GM12865 (cell line): Measurements from ENCODE around the gene RIN2.

ENCODE experiments used
- DNase-seq: peaks from one replicate; pipeline ENCODE4 v3.0.0; 2010; ENCODE audit warnings: low read depth
- H3K4me3 ChIP-seq: 2 replicates; pipeline ENCODE4 v1.5.1; 2011; ENCODE audit warnings: mild to moderate bottlenecking, low read depth, low read length, control low read depth
- TF ChIP-seq, protein P1 (sequence below): IDR thresholded peaks from 2 replicates; pipeline ENCODE4 v1.5.1; 2011; ENCODE audit warnings: low read length, control low read depth, low read depth, inconsistent platforms; ENCODE audit not compliant: insufficient read depth; ENCODE audit errors: missing control alignments

RIN2 gene

DNA sequence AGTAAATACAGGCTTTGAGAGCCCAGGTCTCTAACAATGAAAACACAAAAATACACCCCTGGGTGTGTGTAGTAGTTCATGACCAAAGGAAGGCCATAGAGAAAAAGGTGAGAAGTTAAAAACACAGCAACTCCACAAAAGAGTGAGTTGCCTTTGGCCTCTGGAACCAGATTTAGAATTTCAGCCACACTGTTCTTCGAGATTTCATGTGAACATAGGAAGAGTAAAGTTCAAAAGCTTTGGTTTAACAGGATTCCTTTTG lies 43.5 kb upstream of the RIN2 start:
- no peak for DNase-seq
- no peak overlapping the region for H3K4me3 ChIP-seq
- TF ChIP-seq, protein P1, sequence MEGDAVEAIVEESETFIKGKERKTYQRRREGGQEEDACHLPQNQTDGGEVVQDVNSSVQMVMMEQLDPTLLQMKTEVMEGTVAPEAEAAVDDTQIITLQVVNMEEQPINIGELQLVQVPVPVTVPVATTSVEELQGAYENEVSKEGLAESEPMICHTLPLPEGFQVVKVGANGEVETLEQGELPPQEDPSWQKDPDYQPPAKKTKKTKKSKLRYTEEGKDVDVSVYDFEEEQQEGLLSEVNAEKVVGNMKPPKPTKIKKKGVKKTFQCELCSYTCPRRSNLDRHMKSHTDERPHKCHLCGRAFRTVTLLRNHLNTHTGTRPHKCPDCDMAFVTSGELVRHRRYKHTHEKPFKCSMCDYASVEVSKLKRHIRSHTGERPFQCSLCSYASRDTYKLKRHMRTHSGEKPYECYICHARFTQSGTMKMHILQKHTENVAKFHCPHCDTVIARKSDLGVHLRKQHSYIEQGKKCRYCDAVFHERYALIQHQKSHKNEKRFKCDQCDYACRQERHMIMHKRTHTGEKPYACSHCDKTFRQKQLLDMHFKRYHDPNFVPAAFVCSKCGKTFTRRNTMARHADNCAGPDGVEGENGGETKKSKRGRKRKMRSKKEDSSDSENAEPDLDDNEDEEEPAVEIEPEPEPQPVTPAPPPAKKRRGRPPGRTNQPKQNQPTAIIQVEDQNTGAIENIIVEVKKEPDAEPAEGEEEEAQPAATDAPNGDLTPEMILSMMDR, result no peak

DNA sequence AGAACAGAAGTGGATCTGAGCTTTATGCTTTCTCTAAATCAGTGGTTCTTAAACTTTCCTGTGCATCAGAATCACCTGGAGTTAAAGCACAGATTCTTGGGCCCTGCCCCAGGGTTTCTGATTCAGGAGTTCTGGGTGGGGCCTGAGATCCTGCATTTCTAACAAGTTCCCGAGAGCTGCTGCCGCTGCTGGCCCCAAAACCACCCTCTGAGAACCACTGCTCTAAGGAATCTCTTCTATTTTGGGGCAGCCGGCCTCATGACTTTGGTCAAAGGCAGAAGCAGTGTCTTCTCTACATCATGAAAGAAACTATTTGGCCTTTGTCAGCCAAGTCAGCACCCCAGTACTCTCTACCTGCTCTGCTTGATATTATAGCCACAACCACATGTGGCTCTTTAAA lies 42.1 kb upstream of the RIN2 start:
- no peak overlapping the region for H3K4me3 ChIP-seq
- DNase-seq, result no peak
- TF ChIP-seq, protein P1, result no peak

DNA sequence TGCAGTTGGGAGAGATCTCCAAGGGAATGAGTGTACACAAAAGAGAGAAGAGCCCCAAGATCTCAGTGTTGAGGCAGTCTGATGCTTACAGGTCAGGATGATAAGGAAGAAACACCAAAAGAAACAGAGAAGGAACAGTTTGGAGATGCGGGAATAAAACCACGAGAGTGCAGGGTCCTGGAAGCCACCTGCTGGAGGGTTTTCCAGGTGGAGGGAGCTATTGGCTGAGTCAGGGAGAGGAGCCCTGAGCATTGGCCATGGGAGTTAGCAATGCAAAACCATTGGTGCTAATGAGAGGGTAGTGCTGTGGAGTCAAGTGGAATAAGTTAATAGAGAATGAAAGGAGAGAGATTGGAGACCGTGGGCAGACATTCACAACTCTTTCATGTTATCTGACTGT lies 39.2 kb upstream of the RIN2 start:
- H3K4me3 ChIP-seq, result no peak overlapping the region
- TF ChIP-seq, protein P1, result no peak

DNA sequence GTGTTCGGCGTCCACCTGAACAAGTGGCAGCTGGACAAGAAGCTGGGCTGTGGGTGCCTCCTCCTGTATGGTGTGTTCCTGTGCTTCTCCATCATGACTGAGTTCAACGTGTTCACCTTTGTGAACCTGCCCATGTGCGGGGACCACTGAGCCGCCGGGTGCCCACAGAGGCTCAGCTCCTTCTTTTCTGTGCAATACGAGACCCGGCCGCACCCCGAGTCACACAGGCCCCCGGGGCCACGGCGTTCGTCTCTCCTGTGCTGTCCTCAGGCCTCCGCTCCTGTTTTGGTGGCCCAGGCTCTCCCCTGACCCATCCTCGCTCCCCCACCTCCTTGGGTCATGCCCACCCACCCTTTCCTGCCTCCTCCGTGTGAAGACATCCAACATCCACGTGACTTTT lies 37.1 kb upstream of the RIN2 start:
- H3K4me3 ChIP-seq, result no peak overlapping the region
- DNase-seq, result no peak
- TF ChIP-seq, protein P1, result no peak

More for the DNA sequence above, 39.2 kb upstream of the RIN2 start:
- no peak for DNase-seq

DNA sequence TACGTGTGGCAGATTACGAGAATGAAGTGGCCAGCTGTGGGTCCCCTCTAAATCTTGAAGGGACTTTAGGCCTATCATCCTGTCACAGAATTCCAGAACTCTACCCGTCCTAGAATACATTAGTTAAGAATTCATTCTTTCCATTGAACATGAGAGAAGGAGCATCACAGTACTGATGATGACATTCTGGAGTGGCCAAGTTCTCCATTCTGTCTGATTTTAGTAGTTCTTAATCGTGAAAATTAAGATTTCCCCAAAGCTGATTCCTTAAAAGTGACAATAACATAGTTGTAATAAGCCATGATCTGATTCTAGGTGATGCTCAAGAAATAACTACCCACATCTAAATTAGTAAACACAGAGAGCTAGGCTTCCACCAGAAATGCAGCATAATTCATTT lies 35.0 kb upstream of the RIN2 start:
- no peak overlapping the region for H3K4me3 ChIP-seq
- no peak for DNase-seq
- TF ChIP-seq, protein P1, result no peak

DNA sequence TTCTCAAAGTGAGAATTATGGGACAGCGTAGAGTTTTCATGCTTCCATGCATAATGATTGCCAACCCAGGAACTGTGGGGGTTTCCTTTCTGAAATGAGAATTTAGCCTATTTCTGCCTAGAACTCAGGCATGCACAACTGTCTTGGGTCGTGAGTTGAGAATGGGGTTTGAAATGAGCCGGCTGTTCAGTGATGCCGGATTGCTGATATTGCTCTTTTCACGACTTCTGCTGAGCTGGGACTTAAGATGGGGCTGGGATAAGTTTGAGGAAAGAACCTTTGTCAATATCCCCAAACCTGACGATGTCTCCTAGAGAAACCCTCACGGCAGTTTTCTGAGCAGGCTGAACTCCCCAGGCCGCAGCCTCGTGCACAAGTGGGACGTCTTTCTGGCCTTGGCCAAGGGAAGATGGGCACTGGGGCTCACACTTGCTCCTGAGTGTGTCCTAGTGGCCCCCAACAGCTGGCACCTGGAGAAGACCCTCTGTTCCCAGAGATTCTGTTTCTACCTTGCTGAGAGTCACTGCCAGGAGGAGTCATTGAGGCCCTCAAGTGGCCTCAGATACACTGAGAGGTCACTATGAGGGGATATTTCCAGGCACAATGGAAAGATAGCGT lies 34.1 kb upstream of the RIN2 start:
- TF ChIP-seq, protein P1, result no peak
- no peak for DNase-seq
- H3K4me3 ChIP-seq, result no peak overlapping the region

DNA sequence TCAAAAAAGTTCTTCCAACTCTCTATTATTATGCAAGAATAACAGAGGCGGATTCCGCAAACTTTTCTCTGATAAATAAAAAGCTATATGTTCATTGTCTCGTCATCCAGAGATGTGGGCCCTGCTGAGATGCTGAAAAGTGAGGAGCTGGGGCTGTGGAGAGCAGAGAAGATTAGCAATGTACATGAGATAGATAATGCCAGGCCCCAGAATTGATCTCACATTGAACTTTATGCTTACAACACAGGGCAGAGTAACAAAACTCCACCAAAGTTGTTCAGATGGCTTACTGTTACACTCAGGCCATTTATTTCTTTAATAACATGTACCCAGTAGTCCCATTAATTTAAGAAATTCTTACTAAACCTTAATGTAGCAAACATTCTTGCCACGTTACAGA lies 32.7 kb upstream of the RIN2 start:
- H3K4me3 ChIP-seq, result no peak overlapping the region
- DNase-seq, result no peak
- TF ChIP-seq, protein P1, result no peak
